RWPE1 (cell line): ENCODE measurements around the gene LSM14A.

Experiments
- CTCF ChIA-PET: fragments of 350-600 bp; sonication (Branson Sonifier 250); formaldehyde crosslinking; extraction: SDS; loops from one replicate; lab custom pipeline; 2021; lab: Yijun Ruan, JAX
- POLR2A ChIA-PET: fragments of 400-600 bp; formaldehyde crosslinking; extraction: SDS; loops from one replicate; lab custom pipeline; 2020; ENCODE audit warnings: antibody characterized with exemption; ENCODE audit not compliant: low non-redundant PET; lab: Yijun Ruan, JAX
- DNase-seq: peaks from one replicate; pipeline ENCODE4 v3.0.0; 2012; ENCODE audit warnings: low spot score
- H3K27ac ChIP-seq: fragments of 450-650 bp; 2 replicates; pipeline ENCODE4 v1.5.1; 2017
- CTCF ChIP-seq: fragments of 450-650 bp; conservative IDR thresholded peaks from 2 replicates; pipeline ENCODE4 v1.5.1; 2017; ENCODE audit warnings: low read depth, mild to moderate bottlenecking

Gene LSM14A

GRCh38 chr19:34254046-34254697 is 81.9 kb downstream of the LSM14A start, which contains the start of gene GARRE1:
TSS of gene GARRE1 (plus strand) at chr19:34254554. CDS start at chr19:34300474, 45,920 bp downstream.
- TF ChIP-seq CTCF = no peak
- ChIA-PET POLR2A (no interaction called here), CTCF (interaction anchor here (0.6 kb wide), 1 partner anchor 103 kb away, joined by 3 read pairs; no protein-coding TSS in a partner anchor)
- DNase-seq = peak; percentile 79
- peak within 1 kb of the TSS; percentile 81 for H3K27ac ChIP-seq

GRCh38 chr19:34254698-34255432 is 82.6 kb downstream of the LSM14A start:
- peak overlapping the region; percentile 81 for H3K27ac ChIP-seq
- POLR2A ChIA-PET = no interaction called here
- CTCF ChIA-PET = no interaction called here
- DNase-seq = peak; percentile 20
- no peak for TF ChIP-seq CTCF

GRCh38 chr19:34255546-34255945 is 83.2 kb downstream of the LSM14A start:
- POLR2A ChIA-PET = no interaction called here
- no peak overlapping the region for H3K27ac ChIP-seq
- CTCF ChIA-PET = no interaction called here
- no peak for DNase-seq
- TF ChIP-seq CTCF = no peak

GRCh38 chr19:34256835-34257558 is 84.7 kb downstream of the LSM14A start:
- TF ChIP-seq CTCF = no peak
- CTCF ChIA-PET = interaction anchor here (0.6 to 1.1 kb wide), 2 partner anchors 46 to 81 kb away, joined by 3 to 4 read pairs; no protein-coding TSS in a partner anchor
- DNase-seq = no peak
- POLR2A ChIA-PET = no interaction called here
- H3K27ac ChIP-seq = no peak overlapping the region

- ChIA-PET CTCF (interaction anchor here (1.1 kb wide), 1 partner anchor 81 kb away, joined by 4 read pairs; no protein-coding TSS in a partner anchor), POLR2A (no interaction called here)
- no peak for TF ChIP-seq CTCF
- no peak overlapping the region for H3K27ac ChIP-seq
- no peak for DNase-seq
Measured at GRCh38 chr19:34257559-34257924, 85.2 kb downstream of the LSM14A start.
